ENCODE measurements around the gene STAT1. TPM values are rescaled to one million over a fixed set of nuclear protein-coding genes. Genes with fewer than 3 reads are reported as not detected.

The STAT1 gene
- total and polyA plus RNA-seq, 9 of the 15 experiments (the other 6 are each of a cell fraction or from before 2014, with no cell fraction given): 8.7 to 34.4 (median 26.8) TPM

GRCh38 chr2:191013932-191014652, at the start of gene STAT1 (continued):
- TF ChIP-seq DNMT1 (IDR thresholded peaks at IDR 0.05) (no peak), ZNF124 (CRISPR knock-in tag; IDR thresholded peaks at IDR 0.05) (no peak), ATF2 (CRISPR knock-in tag; IDR thresholded peaks at IDR 0.05) (no peak), SFPQ (IDR thresholded peaks at IDR 0.05; ENCODE audit: low read depth, low read length) (no peak), ELF1 (tag; IDR thresholded peaks at IDR 0.05) (peak; percentile 72), ZNF830 (CRISPR knock-in tag; IDR thresholded peaks at IDR 0.05) (no peak), MCM2 (IDR thresholded peaks at IDR 0.05; ENCODE audit: low read depth) (no peak), CCNT2 (IDR thresholded peaks at IDR 0.05; ENCODE audit: borderline replicate concordance, extremely low read depth, insufficient read length, low read depth, low read length) (peak; percentile 95), ZFX (CRISPR knock-in tag; IDR thresholded peaks at IDR 0.05) (peak; percentile 40; the same call in 1 of the 2 replicates), FOS (IDR thresholded peaks at IDR 0.05; ENCODE audit: extremely low read depth, insufficient read length) (peak; percentile 18), CBX3 (IDR thresholded peaks at IDR 0.05; ENCODE audit: borderline replicate concordance in 1 of 2, low read length in 2 of 2) (peak in 1 of 2 experiments; percentile 15; a peak in 1 of 3 replicates), ETV6 (IDR thresholded peaks at IDR 0.05; ENCODE audit: borderline replicate concordance in 1 of 2, low read depth in 2 of 2, low read length in 1 of 2) (no peak), ETV6 (CRISPR knock-in tag; IDR thresholded peaks at IDR 0.05; ENCODE audit: borderline replicate concordance) (peak; percentile 40; the same call in 1 of the 2 replicates), GABPA (tag; conservative IDR thresholded peaks at IDR 0.05; ENCODE audit: low read depth) (peak; percentile 91), TEAD4 (IDR thresholded peaks at IDR 0.05; ENCODE audit: low read length) (peak; percentile 45), TEAD4 (CRISPR knock-in tag; IDR thresholded peaks at IDR 0.05; ENCODE audit: borderline replicate concordance) (no peak), TFE3 (CRISPR knock-in tag; IDR thresholded peaks at IDR 0.05) (no peak), POLR2AphosphoS2 (IDR thresholded peaks at IDR 0.05; ENCODE audit: low read length) (no peak; the same call in 1 of the 2 replicates), ZBTB49 (CRISPR knock-in tag; IDR thresholded peaks at IDR 0.05; ENCODE audit: borderline replicate concordance) (no peak), ZEB2 (IDR thresholded peaks at IDR 0.05) (no peak), SMARCA4 (IDR thresholded peaks at IDR 0.05) (no peak; the same call in 1 of the 2 replicates), DACH1 (IDR thresholded peaks at IDR 0.05; ENCODE audit: partially characterized antibody) (peak; percentile 15)

Measured in K562 (cell line).